Lower leg skin (tissue), 4 donors: ENCODE results near the gene GNB1L. TPM values are rescaled to one million over a fixed set of nuclear protein-coding genes. Genes with fewer than 3 reads are reported as not detected.

Experiments
- DNase-seq, 2 donors: peaks; one replicate each; pipeline ENCODE4 v3.0.0-alpha.2; 2019; ENCODE audit warnings: low spot score in 2 of 2
- H3K4me3 ChIP-seq: fragments of 200-600 bp; sonication (generic); 2 replicates; pipeline ENCODE4 v1.5.1; 2017; ENCODE audit warnings: mild to moderate bottlenecking, low read depth; ENCODE audit not compliant: poor library complexity, severe bottlenecking
- POLR2A ChIP-seq, 2 donors: fragments of 450-650 bp; IDR thresholded peaks; one replicate each; pipeline ENCODE4 v1.6.1; 2016 to 2017; ENCODE audit warnings: antibody characterized with exemption in 2 of 2, mild to moderate bottlenecking in 1 of 2, moderate library complexity in 1 of 2
- WGBS, 2 donors: methylation state at CpG; one replicate each; pipeline ENCODE4 v1.1.5; 2018; 5-methylcytosine and 5-hydroxymethylcytosine counted together
- intact Hi-C: fragments of 100-400 bp; cut with DNase I; formaldehyde crosslinking; loops from one replicate; pipeline ENCODE4 v1.15.0; 2023; ENCODE audit warnings: low total_unique reads
- total RNA-seq, 4 donors: library from RNA; depleted of rRNA; stranded (reverse); fragments of >200 nt; gene quantifications; one replicate each; pipeline ENCODE4 v1.1.0, GENCODE V29; 2016
- TF ChIP-seq, protein P1 (sequence below), 3 donors: fragments of 450-650 bp; IDR thresholded peaks; one replicate each; pipeline ENCODE4 v1.5.1; 2016; ENCODE audit warnings: antibody characterized with exemption in 3 of 3, mild to moderate bottlenecking in 3 of 3, moderate library complexity in 2 of 3

Gene GNB1L
- total RNA-seq, 4 donors from 2014 or later = 10.0 to 16.2 (median 11.2) TPM

- no peak overlapping the region for H3K4me3 ChIP-seq
- TF ChIP-seq, protein P1, sequence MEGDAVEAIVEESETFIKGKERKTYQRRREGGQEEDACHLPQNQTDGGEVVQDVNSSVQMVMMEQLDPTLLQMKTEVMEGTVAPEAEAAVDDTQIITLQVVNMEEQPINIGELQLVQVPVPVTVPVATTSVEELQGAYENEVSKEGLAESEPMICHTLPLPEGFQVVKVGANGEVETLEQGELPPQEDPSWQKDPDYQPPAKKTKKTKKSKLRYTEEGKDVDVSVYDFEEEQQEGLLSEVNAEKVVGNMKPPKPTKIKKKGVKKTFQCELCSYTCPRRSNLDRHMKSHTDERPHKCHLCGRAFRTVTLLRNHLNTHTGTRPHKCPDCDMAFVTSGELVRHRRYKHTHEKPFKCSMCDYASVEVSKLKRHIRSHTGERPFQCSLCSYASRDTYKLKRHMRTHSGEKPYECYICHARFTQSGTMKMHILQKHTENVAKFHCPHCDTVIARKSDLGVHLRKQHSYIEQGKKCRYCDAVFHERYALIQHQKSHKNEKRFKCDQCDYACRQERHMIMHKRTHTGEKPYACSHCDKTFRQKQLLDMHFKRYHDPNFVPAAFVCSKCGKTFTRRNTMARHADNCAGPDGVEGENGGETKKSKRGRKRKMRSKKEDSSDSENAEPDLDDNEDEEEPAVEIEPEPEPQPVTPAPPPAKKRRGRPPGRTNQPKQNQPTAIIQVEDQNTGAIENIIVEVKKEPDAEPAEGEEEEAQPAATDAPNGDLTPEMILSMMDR (IDR thresholded peaks at IDR 0.05) = no peak
- TF ChIP-seq POLR2A (IDR thresholded peaks at IDR 0.05) = no peak
- 86 to 97% methylated on average over 15 to 16 of the region's 21 CpGs for WGBS, 2 donors
- peak in 1 of 2 donors; percentile 74 for DNase-seq
- intact Hi-C loops = no loop called here
These were observed 34.5 kb downstream of the GNB1L start for GRCh38 chr22:19819911-19820879.

- intact Hi-C loops = no loop called here
- no peak for TF ChIP-seq POLR2A (IDR thresholded peaks at IDR 0.05)
- TF ChIP-seq, protein P1 (IDR thresholded peaks at IDR 0.05) = no peak
- no peak overlapping the region for H3K4me3 ChIP-seq
- WGBS, 2 donors = 95 to 96% methylated on average over 10 to 14 of the region's 14 CpGs
- DNase-seq = peak in 1 of 2 donors; percentile 61
These were observed 35.3 kb downstream of the GNB1L start for GRCh38 chr22:19819208-19819910.

GRCh38 chr22:19818324-19819207 is 36.1 kb downstream of the GNB1L start:
- 90 to 93% methylated on average over 14 to 17 of the region's 17 CpGs for WGBS, 2 donors
- no peak for TF ChIP-seq POLR2A (IDR thresholded peaks at IDR 0.05)
- TF ChIP-seq, protein P1 (IDR thresholded peaks at IDR 0.05) = no peak
- DNase-seq = peak in 1 of 2 donors; percentile 79
- intact Hi-C loops = no loop called here
- no peak overlapping the region for H3K4me3 ChIP-seq

- WGBS, 2 donors = 94 to 97% methylated on average over 14 of the region's 14 CpGs
- H3K4me3 ChIP-seq = no peak overlapping the region
- TF ChIP-seq, protein P1 (IDR thresholded peaks at IDR 0.05) = no peak
- no peak for TF ChIP-seq POLR2A (IDR thresholded peaks at IDR 0.05)
- intact Hi-C loops = no loop called here
- peak in 1 of 2 donors; percentile 70 for DNase-seq
These were observed 38.1 kb downstream of the GNB1L start for GRCh38 chr22:19816372-19817119.
